ENCODE results near the gene FBXO42.
"Not testable (repeated sequence)": the region's sequence is repeated elsewhere in the genome, so short reads cannot be mapped to it uniquely, and the experiment has no call there.

Gene FBXO42

DNA sequence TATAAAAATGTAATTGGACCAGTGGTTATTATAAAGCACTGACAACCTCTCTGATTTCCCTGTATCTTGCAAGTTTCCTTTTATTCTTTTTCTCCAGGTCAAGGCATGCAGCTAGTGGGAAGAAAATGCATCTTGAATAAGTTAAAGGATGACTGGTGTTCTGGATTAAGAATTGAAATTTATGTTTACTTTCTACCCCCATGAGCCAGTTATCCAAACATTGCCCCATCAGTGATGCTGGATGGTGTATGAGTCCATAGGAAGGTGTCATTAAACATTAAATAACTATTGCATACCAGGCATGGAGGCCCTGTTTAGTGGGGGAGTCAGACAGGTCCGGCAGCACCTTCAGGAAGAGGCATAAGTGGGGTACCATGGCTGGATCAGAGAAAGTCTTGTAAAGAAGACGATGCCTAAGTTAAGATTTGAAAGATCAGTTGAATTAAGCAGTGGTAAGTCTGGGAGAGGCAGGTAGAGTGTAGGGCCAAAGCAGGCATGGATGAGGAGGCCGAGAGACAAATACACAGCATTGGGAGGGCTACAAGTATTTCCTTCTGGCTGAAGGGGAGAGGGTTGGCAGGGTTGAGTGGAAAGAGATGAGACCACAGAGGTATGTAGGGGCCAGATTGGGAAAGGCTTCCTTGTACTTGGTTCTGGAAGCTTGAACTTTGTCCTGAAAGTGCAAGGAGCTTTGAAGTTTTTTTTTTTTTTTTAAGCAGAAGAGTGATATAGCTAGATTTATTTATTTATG lies 20.4 kb upstream of the FBXO42 start:
- DNase-seq = no peak

DNA sequence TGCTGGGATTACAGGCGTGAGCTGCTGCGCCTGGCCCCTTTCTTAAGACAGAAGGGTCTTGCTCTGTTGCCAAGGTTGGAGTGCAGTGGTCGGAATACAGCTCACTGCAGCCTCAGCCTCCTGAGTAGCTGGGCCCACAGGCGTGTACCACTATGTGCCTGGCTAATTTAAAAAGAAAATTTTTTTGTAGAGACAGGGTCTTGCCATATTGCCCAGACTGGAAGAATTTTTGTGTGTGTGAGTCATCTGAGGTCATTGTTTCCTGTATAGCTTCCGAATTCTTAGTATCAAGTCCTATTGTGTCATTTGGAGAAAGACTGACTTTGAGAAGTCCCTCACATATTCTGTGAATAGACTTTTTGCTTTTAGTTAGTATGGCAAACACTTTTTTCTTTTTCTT lies 19.4 kb upstream of the FBXO42 start:
- DNase-seq = no peak

DNA sequence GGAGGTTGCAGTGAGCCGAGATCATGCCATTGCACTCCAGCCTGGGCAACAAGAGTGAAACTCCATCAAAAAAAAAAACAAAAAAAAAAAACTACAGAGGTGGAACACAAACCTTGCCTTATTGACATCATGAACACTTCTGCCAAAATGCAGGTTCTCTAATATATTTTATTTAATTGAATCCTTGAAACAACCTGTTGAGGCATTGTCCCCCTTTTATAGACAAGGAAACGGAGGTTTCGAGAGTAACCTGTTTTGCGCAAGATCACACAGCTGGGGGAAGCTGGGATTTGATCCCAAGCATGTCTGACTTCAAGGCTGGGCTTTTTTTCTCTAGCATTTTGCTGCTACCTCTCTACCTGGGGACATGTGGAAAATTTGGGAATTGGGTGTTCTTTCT lies 17.5 kb upstream of the FBXO42 start:
- no peak for DNase-seq

DNA sequence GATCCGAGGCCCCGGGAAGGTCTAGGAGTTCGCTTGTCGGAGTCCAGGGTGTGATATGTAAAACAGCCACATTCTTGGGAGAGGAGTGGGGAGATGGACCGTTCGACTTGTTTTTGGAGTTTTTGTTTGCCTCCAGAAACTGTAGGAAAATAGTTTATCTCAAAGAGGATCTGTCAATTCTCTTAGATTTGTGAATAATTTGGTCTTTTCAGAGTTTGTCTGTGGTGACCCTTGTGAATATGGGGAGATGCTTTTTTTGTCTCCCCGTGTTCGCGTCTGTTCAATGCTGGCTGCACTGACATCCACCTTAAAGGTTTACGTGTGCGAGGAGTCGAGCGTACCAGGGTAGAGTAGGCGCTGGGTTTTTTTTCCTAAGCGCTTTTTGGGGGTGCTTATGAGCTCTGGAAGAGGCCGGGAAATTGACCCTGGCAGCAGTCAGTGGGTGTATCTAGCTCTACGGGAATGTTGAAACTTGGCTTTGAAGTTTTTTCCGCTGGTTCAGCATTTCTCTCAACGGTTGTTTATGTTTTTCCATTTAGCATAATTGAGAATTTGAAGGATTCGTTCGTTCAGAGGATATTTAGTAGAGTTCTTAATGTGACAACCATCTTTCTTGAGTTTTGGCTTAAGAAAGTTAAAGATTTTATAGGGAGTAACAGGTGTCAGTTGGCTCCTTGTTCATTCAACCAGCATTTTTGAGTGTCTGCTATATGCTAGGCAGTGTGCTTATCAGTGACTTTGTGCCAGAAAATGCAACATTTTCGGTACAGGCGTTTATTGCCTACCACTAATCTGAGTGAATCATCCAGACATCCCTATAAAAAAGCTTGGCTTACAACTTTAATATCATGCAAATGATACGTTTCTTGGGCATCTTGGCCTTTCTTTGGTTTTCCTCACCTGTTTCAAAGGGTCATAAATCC lies 15.9 kb upstream of the FBXO42 start:
- DNase-seq = peak in 1 of 14 donors; percentile 13

DNA sequence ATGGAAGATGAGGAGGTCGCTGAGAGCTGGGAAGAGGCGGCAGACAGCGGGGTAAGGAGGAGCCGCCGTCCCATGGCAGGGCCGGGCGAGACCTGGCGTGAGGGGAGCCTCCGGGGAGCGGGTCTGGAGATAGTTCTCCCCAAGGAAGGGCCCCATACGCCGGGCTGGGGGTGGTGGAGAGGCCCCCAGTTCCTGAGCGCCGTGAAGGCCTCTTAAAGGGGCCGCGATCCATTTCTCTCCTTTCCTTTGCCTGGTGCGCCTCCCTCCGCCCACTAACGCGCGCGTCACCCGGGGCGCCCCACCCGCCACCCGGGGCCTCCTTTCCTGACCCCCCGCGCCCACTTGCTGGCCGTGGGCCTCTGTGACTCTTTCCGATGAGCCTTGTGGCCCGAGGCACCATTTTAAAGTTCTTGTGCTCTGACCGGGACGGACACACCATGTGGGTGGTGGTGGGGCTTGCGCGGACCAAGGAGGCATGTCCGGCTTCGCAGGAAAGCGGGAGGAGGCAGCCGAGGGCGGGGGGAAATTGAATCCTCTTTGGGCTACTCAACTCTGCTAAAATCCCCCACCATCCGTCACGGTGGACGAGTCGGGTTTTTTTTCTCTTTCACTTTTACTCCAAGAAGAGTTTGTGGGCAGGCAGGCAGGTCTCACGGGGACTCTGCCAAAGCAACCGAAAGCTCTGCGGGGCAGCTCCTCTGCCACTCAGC lies 15.1 kb upstream of the FBXO42 start:
- DNase-seq = peak; percentile 81 to 98 (median 95)

DNA sequence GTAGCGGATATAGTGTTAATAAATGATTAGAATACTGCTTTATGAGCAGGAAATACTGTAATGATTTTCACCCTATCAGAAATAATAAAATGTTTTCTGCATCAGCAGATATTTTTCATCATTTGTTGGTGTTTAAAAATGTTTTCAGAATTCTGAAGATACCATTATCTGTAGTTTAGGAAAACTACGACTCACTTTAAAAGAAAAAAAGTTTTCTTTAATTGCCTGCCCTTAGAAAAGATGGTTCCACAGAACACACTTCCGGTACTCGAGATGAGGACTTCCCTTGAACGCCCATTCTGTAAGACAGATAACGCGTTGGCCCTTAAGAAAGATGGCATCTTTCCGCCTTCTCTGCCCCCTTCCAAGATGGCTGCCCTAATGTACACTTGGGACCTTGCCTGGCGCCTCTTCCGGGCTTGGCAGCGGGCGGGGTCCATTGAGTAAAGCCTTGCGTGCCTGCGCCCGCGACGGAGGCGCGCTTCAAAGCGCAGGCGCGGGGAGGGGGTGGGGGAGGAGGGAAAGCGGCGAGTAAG lies 14.5 kb upstream of the FBXO42 start, which contains the start of gene SZRD1:
TSS of gene SZRD1 (plus strand) at position 521 of the 536 bp plus-strand sequence. CDS start 16 bp downstream, outside the sequence.
- peak in 12 of 14 donors; percentile 78 to 98 (median 96) for DNase-seq

DNA sequence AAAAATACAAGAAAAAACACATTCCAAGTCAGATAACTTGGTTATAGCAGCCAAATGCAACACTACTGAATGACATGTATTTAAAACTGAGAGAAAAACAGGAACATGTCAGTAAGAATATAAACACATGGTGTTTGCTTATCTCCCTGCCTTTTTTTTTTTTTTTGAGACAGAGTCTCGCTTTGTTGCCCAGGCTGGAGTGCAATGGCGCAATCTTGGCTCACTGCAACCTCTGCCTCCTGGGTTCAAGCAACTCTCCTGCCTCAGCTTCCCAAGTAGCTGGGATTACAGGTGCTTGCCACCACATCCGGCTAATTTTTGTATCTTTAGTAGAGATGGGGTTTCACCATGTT lies 12.8 kb upstream of the FBXO42 start:
- not testable (repeated sequence) for DNase-seq

DNA sequence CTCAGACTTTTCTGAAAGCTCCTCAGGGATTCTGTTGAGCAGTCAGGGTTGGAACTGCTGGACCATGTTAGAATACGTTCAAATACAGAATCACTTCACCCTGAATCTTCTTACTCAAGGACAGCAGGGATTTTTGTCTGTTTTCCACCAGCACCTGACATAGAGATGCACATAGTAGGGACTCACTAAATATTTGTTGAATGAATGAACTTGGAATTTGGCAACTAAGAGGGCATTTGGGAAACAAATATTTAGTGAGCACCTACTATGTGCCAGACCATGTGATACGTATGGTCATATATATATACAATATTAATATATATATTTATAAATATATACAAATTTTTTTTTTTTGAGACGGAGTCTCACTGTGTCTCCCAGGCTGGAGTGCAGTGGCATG lies 4.6 kb upstream of the FBXO42 start:
- no peak for DNase-seq

DNA sequence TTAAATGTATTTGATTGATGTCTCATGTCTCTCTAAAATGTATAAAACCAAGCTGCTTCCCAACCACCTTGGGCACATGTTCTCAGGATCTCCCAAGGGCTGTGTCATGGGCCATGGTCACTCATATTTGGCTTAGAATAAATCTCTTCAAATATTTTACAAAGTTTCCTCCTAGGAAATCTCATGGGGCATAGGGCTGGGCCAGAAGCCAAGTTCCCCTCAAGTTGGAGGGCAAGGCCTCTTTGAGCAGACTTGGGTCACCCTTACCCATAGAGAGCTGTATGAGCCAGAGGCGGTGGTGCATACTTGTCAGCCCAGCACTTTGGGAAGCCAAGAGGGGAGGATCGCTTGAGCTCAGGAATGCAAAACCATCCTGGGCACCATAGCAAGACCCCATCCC lies 2.3 kb upstream of the FBXO42 start:
- no peak for DNase-seq

DNA sequence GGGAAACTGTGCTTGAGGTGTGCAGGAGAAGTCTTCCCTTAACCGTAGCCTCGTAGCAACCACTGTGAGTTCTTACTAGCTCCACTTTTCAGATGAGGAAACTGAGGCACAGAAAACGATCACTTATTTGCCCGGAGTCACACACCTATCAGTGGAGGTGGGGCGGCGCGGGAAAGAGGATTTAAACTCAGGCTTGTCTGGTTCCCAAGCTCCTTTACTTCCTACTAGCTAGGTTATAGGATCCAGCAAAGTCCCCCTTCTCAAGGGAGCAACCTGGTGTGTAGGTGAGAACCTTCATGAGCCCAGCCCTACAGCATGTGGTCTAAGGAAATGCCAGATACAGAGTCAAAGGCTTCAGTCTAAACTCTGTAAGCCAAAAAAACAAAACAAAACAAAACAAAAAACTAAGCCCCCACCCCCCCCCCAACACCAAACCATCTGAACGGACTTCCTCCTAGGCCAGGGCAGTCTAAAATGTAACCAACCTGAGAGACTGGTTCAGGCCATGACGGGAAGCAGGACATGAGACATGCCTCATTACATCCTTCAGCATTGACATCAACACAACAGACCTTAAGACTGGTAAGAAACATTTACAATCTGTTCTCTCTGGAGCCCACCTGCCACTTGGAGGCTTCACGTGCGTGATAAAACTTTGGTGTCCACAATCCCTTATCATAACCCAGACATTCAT lies 709 bp upstream of the FBXO42 start:
- no peak for DNase-seq

DNA sequence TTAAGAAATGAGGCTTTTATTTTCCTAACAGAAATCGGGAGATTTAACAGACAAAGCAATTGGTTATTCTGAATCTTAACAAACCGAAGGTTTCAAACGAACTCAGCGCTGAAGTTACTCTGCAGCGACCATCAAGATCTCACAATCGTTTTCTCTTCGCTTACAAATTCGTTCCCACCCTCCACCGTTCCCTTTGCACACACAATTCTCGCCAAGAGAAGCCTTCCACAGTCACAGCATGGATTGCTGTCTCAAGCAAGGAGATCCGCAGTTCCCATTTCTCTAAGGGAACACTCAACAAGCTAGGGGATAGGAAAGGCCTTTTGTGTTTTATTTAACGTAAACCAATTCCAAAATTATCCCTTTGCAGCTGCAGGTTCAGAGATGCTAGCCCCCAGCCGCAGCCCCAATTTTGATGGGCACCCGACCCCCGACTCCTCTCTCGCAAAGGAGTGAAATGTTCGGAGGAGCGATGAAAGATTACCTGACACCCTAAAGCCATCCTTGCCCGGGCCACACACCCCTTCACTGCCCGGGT lies 755 bp downstream of the FBXO42 start:
- peak in 5 of 14 donors; percentile 30 to 42 (median 32) for DNase-seq

DNA sequence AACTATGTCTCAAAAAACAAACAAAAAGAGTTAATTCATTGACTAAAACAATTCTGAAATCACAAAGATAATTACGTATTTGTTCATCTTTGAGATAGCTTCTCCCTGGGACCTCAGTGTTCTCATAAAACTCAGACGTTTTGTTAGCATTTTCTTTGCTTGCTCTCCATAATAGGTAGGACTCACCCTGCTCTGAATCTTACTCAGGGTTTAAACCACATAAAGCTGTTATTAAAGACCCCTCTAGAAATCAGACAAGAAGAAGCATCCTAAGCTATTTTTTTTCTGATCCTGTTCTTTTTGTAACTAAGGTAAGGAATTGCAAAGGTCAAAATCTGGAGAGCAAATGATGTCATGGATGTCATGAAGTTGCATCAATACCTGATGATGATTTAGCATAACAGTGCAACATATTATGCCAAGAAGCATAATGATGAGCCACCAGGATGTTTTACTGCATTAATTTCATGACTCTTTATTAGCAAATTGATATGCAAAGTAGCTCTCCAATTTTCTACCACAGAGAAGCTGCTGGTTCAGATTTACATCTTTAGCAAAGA lies 2.4 kb downstream of the FBXO42 start:
- no peak for DNase-seq

DNA sequence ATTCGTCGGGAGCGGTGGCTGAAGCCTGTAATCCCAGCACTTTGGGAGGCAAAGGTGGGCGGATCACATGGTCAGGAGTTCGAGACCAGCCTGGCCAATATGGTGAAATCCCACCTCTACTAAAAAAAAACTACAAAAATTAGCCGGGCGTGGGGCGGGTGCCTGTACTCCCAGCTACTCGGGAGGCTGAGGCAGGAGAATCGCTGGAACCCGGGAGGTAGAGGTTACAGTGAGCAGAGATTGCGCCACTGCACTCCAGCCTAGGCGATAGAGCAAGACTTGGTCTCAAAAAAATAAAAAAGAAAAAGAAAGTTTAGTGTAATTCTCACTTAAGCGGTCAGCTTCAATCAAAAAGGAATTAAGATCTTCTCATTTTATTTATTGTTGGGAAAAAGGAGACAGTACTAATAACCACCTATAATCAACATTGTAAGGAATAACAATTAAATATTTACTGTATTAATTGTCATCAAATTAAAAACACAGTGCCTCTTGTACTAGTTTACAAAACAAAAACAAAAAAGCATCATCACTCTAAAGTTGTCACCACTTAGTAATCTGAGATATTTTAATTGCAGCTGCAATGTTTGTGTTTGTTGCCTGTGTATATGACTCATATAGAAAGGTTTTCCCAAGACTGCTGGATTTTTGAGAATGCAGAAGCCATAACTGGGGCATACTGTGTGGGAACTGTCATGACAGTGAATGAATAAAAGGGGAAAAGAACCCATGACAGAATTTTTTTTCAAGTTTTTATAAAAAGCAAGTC lies 3.7 kb downstream of the FBXO42 start:
- no peak for DNase-seq

DNA sequence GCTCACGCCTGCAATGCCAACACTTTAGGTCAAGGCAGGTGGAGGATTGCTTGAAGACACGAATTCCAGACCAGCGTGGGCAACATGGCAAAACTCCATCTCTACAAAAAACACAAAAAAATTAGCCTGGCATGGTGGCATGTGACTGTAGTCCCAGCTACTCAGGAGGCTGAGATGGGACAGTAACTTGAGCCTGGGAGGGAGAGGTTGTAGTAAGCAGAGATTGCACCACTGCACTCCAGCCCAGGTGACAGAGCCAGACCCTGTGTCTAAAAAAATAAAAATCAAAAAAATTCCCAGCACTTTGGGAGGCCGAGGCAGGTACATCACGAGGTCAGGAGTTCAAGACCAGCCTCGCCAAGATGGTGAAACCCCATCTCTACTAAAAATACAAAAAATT lies 9.0 kb downstream of the FBXO42 start:
- not testable (repeated sequence) for DNase-seq

DNA sequence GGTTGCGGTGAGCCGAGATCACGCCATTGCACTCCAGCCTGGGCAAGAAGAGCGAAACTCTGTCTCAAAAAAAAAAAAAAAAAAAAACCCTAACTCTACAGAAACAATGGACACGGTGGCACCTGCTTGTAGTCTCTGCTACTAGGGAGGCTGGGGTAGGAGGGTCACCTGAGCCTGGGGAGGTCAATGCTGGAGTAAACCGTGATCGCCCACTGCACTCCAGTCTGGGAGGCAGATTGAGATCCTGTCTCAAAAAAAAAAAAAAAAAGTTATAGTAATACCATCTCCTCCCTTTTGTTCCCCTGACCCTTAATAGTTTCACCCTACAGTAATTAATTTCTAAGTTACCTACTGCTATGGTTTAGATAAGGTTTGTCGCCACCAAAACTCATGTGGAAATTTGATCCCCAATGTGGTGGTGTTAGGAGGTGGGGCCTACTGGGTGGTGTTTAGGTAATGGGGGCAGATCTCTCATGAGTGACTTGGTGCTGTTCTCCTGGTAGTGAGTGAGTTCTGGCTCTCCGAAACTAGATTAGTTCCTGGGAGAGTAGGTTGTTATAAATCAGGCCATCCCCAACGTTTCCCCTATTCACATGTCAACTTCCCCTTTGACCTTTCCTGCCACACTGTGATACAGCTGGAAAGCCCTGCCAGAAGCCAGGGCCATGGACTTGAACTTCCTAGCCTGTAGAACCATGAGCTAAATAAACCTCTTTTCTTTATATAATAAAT lies 9.8 kb downstream of the FBXO42 start:
- DNase-seq = no peak

DNA sequence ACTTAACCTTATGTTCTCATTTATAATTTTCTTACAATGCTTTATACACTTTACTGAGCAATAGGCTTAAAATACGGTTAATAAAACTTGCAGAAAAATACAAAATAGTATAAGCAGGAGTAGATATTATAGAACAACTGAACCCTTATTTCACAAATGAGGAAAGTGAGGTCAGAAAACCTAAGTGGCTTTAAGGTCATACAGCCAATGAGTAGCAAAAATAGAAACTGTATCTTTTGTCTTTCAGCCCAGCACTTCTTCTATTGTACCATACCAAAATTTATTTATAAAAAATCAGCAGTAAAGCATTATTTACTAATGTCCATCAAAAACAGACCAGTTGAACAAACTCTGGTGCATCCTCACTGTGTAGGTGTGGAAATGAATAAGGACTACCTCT lies 11.6 kb downstream of the FBXO42 start:
- no peak for DNase-seq

DNA sequence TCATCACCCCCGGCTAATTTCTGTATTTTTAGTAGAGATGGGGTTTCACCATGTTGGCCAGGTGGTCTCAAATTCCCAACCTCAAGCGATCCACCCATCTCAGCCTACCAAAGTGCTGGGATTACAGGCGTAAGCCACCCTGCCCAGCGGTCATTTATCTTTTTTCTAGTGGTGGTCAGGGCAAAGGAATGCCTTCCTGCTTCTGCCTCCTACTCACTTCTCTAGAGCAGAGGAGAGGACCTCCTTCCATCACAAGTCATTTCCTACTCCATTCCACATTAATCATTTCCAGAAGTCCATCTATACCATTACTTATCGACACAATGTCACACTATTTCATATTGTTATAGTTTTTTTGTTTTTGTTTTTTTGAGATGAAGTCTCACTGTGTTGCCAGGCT lies 13.3 kb downstream of the FBXO42 start:
- DNase-seq = no peak

DNA sequence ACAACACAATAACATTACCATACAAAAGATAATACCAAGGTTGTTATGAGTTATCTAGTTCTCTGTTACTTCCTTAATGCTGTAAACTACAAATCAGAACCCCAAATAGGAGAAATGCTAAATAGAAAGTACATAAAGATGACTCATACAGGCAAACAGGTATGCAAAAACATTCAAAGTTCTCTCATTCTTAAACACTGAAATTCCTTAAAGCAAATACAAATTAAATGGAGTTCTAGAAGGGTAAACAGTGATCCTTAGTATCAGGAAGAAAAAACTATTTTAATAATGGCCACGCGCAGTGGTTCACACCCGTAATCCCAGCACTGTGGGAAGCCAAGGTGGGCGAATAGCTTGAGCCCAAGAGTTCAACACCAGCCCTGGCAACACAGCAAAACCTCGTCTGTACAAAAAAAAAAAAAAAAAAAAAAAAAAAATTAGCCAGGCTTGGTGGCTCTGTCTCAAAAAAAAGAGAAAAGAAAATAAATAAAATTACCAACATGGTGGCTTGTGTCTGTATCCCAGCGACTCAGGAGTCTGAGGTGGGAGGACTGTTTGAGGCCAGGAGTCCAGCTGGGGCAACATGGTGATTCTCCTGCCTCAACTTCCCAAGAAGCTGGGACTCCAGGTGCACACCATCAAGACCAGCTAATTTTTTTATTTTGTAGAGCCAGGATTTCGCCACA lies 17.5 kb downstream of the FBXO42 start:
- no peak for DNase-seq

DNA sequence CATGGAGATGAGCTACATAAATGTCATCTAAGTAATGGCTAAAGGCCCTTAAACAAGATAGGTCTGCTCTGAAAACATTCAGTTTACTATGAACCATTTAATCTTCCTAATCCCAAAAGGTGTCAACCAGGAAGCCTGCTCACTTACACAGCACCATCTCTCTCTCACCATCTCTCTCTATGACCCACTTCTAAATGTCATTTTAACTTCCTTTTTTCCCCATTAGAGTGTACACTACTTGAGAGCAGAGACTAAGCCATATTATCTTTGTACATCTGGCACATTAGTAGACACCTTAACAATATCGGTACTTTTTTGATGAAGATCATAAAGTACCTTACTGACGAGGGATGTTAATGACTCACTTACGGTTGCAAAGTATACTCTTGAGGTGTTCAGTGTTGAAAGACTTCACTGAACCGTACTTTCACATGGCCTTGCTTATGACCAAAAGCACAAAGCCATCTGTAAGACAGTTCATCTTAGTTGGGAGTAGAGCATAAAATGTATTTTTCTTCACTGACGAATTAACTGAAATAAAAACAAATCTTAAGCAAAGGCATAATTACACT lies 25.4 kb downstream of the FBXO42 start:
- no peak for DNase-seq

Measured in C1 segment of cervical spinal cord (tissue), 14 donors.